ENCODE measurements around the gene FAM78B. TPM values are rescaled to one million over a fixed set of nuclear protein-coding genes. Genes with fewer than 3 reads are reported as not detected.

Gene FAM78B
- total and polyA plus RNA-seq, 2 of the 8 experiments (the other 6 are each of a cell fraction or from before 2014, with no cell fraction given), result 2.3 to 3.6 TPM

- no peaks in the 10 kb centered on the region for H3K4me1 ChIP-seq (replicated peaks in 1 of 4; ENCODE audit: control insufficient read depth in 3 of 4, insufficient read depth in 4 of 4, low read length in 3 of 4)
- H3K56ac ChIP-seq (replicated peaks; ENCODE audit: insufficient read length, low read depth, low read length), result no peak overlapping the region
- no peak overlapping the region for H2BK20ac ChIP-seq (ENCODE audit: low read length)
- no peaks in the 10 kb centered on the region for H3K36me3 ChIP-seq (ENCODE audit: control insufficient read depth in 2 of 4, insufficient read depth in 4 of 4, low read length in 3 of 4)
- no peaks in the 10 kb centered on the region for H3K79me2 ChIP-seq (ENCODE audit: control insufficient read depth in 1 of 2, insufficient read depth in 2 of 2, low read length in 2 of 2)
- FAIRE-seq (no peak), DNase-seq (ENCODE audit: low read depth in 1 of 2, low spot score in 2 of 2) (no peak)
- no peaks in the 10 kb centered on the region for H3K27me3 ChIP-seq (replicated peaks in 1 of 4; ENCODE audit: control insufficient read depth in 3 of 4, extremely low read depth in 1 of 4, insufficient read depth in 3 of 4, low read length in 3 of 4)
- H4K91ac ChIP-seq (replicated peaks; ENCODE audit: insufficient read length, low read length), result no peak overlapping the region
- no peak overlapping the region for H3K4me3 ChIP-seq (ENCODE audit: extremely low read depth in 1 of 4, insufficient read depth in 2 of 4, low read depth in 3 of 4, low read length in 4 of 4)
- H3K23me2 ChIP-seq (ENCODE audit: low read depth, low read length), result no peaks in the 10 kb centered on the region
- no peaks in the 10 kb centered on the region for H4K20me1 ChIP-seq (replicated peaks in 1 of 2; ENCODE audit: control insufficient read depth in 1 of 2, insufficient read depth in 2 of 2, low read length in 2 of 2)
- H2AK5ac ChIP-seq (ENCODE audit: low read depth, low read length), result no peak overlapping the region
- H3K4me2 ChIP-seq (ENCODE audit: insufficient read depth in 1 of 2, low read depth in 2 of 2, low read length in 2 of 2), result no peak overlapping the region
- H2BK5ac ChIP-seq (ENCODE audit: low read depth, low read length), result no peak overlapping the region
- H3K18ac ChIP-seq (ENCODE audit: extremely low read depth, low read length), result no peak overlapping the region
- H4K8ac ChIP-seq (ENCODE audit: extremely low read depth, insufficient read depth, low read length), result no peak overlapping the region
- no peak overlapping the region for H2AFZ ChIP-seq (ENCODE audit: low read length)
- no peak overlapping the region for H2BK12ac ChIP-seq (ENCODE audit: low read depth, low read length)
- H3K9ac ChIP-seq (replicated peaks in 1 of 4; ENCODE audit: extremely low read depth in 1 of 4, low read depth in 3 of 4, low read length in 3 of 4), result no peak overlapping the region
- H2BK15ac ChIP-seq (ENCODE audit: low read length), result no peak overlapping the region
- POLR2A ChIA-PET (ENCODE audit: partially characterized antibody), result no interaction called here
- no peak overlapping the region for H3K23ac ChIP-seq (ENCODE audit: insufficient read length)
- WGBS, 2 experiments (ENCODE audit: extremely low coverage in 1 of 2, insufficient coverage in 1 of 2, insufficient read length in 1 of 2, insufficient replicate concordance in 2 of 2, low coverage in 1 of 2, low lambda C conversion rate in 2 of 2, missing lambda C conversion rate in 1 of 2), result 95% methylated on average over 2 of the region's 2 CpGs; no CpG with 5 or more reads in 1 of the 2 experiments
- H3K4ac ChIP-seq (replicated peaks; ENCODE audit: insufficient read length, low read depth, low read length), result no peak overlapping the region
- no peak overlapping the region for H4K5ac ChIP-seq (ENCODE audit: insufficient read length, low read depth, low read length)
- no peak for TF ChIP-seq RAD21 (IDR thresholded peaks at IDR 0.05 in 1 of 2, conservative IDR thresholded peaks at IDR 0.05 in 1 of 2; ENCODE audit: low read depth in 2 of 2, low read length in 2 of 2)
- no peak for TF ChIP-seq SUZ12 (IDR thresholded peaks at IDR 0.05; ENCODE audit: low read length)
- TF ChIP-seq HDAC6 (IDR thresholded peaks at IDR 0.05; ENCODE audit: low read depth, low read length), result no peak
- TF ChIP-seq CHD2 (IDR thresholded peaks at IDR 0.05; ENCODE audit: low read length), result no peak
- TF ChIP-seq NRF1 (IDR thresholded peaks at IDR 0.05; ENCODE audit: low read depth, low read length), result no peak
- TF ChIP-seq POLR2AphosphoS5 (IDR thresholded peaks at IDR 0.05; ENCODE audit: low read depth, low read length), result no peak
- no peak for TF ChIP-seq YY1 (IDR thresholded peaks at IDR 0.05; ENCODE audit: low read depth, low read length)
- TF ChIP-seq SAP30 (IDR thresholded peaks at IDR 0.05; ENCODE audit: insufficient read depth, insufficient replicate concordance, low read length), result no peak
- no peak for TF ChIP-seq TAF7 (optimal IDR thresholded peaks at IDR 0.05; ENCODE audit: borderline replicate concordance, low read depth, low read length)
- no peak for TF ChIP-seq CBX5 (IDR thresholded peaks at IDR 0.05; ENCODE audit: low read depth, low read length)
- no peaks in the 10 kb centered on the region for H3K9me3 ChIP-seq (ENCODE audit: insufficient read depth in 2 of 2, low read depth in 1 of 2, low read length in 1 of 2)
- no peak overlapping the region for H3K27ac ChIP-seq (ENCODE audit: low read depth, low read length)
- H3K14ac ChIP-seq (ENCODE audit: insufficient read length), result no peak overlapping the region
- no peak overlapping the region for H2BK120ac ChIP-seq (replicated peaks; ENCODE audit: low read depth, low read length)
- CTCF ChIA-PET (ENCODE audit: partially characterized antibody), result no interaction called here
- no peaks in the 10 kb centered on the region for H3K79me1 ChIP-seq (ENCODE audit: low read depth, low read length)
These were observed 54.4 kb downstream of the FAM78B start for GRCh38 chr1:166112425-166112824.
